Measurements from ENCODE around the gene EGLN1.
"Not testable (repeated sequence)": the region's sequence is repeated elsewhere in the genome, so short reads cannot be mapped to it uniquely, and the experiment has no call there.

EGLN1 gene

DNA sequence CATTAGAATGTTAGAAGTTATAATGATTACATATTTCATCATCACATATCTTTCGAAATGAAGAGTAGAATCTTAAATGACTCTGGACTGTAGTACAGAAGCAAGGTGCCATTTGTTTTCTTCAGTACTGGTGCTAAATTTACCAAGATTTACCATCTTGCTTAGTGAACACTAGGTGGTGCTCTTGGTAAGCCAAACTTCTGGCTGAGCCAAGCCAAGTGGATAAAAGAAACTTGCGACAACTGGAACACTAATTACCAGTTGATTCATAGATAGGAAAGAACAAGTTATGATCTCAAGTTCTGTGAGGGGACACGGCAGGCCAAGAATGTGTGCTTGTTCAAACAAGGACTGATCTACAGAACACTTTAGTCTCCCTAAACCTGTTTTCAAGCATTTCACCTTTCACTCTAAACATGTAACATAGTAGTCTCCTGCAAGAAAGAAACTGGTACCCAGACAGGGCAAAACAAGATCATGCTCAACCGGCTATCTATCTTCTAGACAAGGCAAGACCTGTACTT lies 64.2 kb downstream of the EGLN1 start:
- DNase-seq (ENCODE audit: low read depth): no peak

GRCh38 chr1:231357187-231357772 lies 64.8 kb downstream of the EGLN1 start:
- DNase-seq (ENCODE audit: low read depth): no peak

DNA sequence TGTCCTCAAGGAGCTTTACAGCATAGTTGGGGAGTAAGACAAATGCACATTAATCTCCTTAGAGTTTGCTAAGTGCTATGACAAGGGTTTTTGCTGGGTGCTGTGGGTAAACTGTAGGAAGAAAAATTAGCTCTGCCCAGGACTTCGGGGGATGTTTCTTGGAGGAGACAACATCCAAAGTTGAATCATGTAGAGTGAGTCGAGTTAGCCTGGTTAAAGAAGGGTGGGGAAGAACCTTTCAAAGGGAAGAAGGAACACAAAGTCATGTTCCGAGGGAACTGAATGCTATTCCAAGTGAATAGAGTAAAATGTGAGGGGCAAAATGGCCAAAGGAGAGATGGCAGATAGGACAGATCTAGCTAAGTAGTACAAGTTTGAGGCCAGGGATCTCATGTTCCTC lies 66.9 kb downstream of the EGLN1 start:
- no peak for DNase-seq (ENCODE audit: low read depth)

GRCh38 chr1:231354330-231355020 lies 67.6 kb downstream of the EGLN1 start:
- no peak for DNase-seq (ENCODE audit: low read depth)

GRCh38 chr1:231353086-231353485 lies 69.0 kb downstream of the EGLN1 start:
- no peak for DNase-seq (ENCODE audit: low read depth)

DNA sequence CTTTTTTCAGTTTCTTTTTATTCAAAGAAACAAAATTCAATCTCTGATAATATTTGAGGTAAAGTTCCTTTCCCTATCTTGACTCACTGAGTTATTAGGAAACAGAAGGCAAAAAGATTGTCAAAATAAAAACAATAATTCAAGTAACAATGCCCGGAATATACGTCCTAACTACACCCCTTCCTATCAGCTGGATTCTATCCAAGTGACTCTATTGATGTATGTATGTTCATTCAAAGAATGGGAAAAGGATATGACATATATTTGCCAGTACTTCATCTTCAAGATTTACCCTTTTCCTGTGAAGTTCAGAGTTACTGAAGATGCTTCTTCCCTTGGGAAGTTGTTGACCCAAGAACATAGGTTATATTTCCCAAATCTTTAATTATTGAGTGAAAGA lies 70.3 kb downstream of the EGLN1 start:
- no peak for DNase-seq (ENCODE audit: low read depth)

DNA sequence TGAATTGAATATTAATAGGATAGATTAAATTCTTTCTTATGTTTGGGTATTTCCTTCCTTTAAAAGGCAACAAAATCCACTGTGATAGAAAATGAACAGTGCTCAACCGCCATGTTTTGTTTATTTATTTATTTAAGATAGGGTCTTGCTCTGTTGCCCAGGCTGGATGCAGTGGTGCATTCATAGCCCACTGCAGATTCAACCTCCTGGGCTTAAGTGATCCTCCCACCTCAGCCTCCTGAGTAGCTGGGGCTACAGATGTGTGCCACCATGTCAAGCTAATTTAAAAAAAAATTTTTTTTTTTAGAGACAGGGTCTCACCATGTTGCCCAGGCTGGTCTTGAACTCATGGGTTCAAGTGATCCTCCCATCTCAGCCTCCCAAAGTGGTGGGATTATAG lies 73.2 kb downstream of the EGLN1 start:
- DNase-seq (ENCODE audit: low read depth): not testable (repeated sequence)

GRCh38 chr1:231348442-231348841 lies 73.6 kb downstream of the EGLN1 start:
- no peak for DNase-seq (ENCODE audit: low read depth)

DNA sequence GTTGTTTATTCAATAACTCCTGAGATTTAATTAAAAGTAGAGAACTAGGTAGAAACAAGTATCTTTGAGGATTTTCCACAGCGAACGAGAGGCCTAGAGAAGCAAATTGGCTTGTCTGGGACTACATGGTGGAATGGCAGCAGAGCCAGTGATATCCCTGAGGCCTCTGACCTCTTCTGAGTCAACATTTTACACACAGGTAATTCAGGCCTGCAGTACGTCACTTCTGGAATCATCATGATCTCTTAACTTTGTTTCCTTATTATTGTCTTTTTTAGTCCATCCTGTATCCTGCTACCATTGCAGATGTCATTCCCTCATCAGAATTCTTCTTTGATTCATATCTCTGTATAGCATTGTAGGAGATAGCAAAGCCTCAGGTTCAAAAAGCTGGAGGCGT lies 74.1 kb downstream of the EGLN1 start:
- no peak for DNase-seq (ENCODE audit: low read depth)

DNA sequence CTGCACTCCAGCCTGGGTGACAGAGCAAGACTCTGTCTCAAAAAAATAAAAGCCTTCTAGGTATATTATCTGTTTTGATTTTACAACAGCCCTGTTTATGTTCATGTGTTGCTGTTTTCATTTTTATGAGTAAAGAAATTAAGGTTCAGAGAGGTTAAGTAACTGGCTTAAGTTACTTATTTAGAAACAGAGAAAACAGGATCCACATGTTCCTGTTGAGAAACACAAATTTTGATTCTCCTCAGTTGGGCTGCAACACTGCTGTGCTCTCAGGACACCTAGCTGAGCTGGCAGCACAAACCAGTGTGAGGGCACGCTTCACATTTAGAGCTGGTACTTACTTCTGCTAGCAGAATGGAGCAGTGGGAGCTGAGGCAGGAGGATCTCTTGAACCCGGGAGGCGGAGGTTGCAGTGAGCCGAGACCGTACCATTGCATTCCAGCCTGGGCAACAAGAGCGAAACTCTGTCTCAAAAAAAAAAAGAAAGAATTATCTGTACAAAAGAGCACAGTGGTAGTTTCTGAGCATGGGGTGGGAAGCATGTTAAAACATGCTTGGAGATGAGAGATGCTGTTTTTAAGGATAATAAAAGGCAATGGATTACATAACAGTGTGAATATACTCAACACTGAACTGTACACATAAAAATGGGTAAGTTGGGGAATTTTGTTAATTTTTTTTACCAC lies 81.6 kb downstream of the EGLN1 start:
- no peak for DNase-seq (ENCODE audit: low read depth)

DNA sequence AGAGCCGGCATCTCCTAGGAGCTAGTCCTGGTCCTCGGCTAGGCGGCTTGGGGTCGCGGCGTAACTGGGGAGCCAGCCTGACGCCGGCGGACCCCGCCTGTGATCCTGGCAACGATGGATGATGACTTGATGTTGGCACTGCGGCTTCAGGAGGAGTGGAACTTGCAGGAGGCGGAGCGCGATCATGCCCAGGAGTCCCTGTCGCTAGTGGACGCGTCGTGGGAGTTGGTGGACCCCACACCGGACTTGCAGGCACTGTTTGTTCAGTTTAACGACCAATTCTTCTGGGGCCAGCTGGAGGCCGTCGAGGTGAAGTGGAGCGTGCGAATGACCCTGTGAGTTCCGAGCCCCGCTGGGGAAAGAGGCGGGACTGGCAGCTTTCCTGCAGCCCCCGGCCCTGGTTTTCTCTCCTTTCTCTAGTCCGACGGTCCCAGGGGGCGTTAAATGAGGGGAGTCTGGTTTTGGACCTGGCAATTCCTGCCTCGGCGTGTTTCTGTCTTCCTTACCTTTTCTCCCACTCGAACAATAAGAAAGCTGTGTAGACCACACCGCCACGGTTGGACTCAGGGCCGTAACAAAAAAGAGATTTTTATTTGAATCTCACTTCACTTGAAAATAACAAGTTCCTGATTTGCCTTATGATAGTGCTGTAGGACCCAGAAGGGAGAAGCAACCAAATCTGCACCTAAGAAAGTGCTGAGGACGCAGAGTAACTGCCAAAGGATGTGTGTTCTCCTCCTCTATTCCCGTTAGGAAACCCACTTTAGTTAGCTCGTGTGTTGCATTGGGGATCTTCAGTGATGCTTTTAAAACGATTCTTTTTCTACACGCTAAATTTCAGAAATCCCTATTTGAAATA lies 83.6 kb downstream of the EGLN1 start, which contains the start of gene SPRTN:
SPRTN (plus strand) TSS at position 24 of the 859 bp plus-strand sequence; CDS start at position 115, 91 bp downstream.
- no peak for DNase-seq (ENCODE audit: low read depth)

GRCh38 chr1:231337472-231338269 lies 84.4 kb downstream of the EGLN1 start, which contains the start of gene EXOC8:
Gene EXOC8 (minus strand): TSS chr1:231337852. CDS start chr1:231337745, 107 bp downstream.
- peak; percentile 96 for DNase-seq (ENCODE audit: low read depth)

GRCh38 chr1:231337043-231337471 lies 85.0 kb downstream of the EGLN1 start:
- no peak for DNase-seq (ENCODE audit: low read depth)

GRCh38 chr1:231335663-231336602 lies 86.2 kb downstream of the EGLN1 start:
- no peak for DNase-seq (ENCODE audit: low read depth)

- DNase-seq (ENCODE audit: low read depth): no peak
These were observed 87.1 kb downstream of the EGLN1 start for GRCh38 chr1:231334952-231335351.

DNA sequence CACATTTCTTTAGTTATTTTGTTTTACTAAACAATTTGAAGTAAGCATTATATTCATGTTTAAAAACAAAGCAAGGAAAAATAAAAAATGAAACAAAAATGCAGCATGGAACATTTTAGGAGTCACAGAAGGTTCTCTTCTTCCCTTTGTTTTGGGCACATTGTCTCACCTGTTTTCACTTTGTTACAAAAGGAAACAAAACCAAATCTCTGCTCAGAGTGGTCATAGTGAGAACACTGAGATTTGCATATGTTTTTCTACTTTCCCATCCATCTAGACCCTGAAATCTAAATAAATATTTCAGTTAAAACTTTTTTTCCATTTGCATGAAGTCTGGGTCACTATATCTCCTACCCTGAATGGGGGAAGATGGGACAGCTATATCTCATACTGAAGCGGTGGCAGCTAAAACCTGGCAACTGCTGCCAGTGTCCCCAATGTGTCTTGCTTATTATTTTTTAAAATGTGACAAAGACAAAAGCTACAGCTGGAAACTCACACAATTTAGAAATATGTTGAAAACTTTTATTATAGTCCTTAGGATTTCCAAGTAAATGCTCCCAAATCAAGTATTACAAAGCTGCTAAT lies 87.9 kb downstream of the EGLN1 start:
- no peak for DNase-seq (ENCODE audit: low read depth)

DNA sequence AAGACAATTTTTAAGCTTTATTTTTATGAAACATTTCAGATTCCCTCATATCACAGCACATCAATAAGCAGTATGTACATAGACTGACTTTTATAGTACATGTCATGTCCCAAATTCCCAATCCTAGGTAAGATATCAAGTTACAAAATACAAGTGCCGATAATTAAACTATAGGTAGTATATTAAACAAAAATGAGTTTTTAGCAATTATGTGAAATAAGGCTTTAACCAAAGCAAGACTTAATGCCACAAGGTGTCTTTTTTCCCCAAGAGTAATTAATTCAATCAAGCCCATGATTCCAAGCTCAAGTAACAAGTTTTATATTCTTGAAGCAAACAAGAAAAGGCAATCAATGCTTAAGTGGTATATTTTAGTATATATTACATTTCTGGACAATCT lies 89.3 kb downstream of the EGLN1 start:
- DNase-seq (ENCODE audit: low read depth): no peak

GRCh38 chr1:231329483-231329882 lies 92.6 kb downstream of the EGLN1 start:
- no peak for DNase-seq (ENCODE audit: low read depth)

DNA sequence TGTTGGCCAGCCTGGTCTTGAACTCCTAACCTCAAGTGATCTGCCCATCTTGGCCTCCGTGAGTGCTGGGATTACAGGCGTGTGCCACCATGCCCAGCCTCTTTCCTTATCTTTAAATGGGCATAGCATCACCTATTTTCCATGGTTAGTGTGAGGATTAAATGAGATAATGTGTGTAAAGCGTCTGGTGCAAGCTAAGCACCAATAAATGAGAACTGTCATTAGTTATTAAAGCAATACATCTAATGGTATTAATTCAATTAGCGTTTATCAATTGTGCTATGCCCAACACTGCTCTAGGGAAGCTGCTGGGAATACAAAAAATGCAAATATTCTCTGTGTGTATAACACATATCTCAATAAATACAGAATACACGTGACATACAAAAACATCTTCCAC lies 94.5 kb downstream of the EGLN1 start:
- no peak for DNase-seq (ENCODE audit: low read depth)

GRCh38 chr1:231326248-231326647 lies 95.8 kb downstream of the EGLN1 start:
- no peak for DNase-seq (ENCODE audit: low read depth)
